GM18498 (cell line): ENCODE results near the gene RNF11.

Experiments used
- ATAC-seq: cut with Tn5 transposase; IDR thresholded peaks from one replicate; pipeline ENCODE4 v1.9.1; 2021; ENCODE audit warnings: mild to moderate bottlenecking, moderate library complexity; ENCODE audit not compliant: unreplicated experiment

The RNF11 gene

GRCh38 chr1:51294566-51295184, 58.6 kb downstream of the RNF11 start:
- ATAC-seq: no peak

DNA sequence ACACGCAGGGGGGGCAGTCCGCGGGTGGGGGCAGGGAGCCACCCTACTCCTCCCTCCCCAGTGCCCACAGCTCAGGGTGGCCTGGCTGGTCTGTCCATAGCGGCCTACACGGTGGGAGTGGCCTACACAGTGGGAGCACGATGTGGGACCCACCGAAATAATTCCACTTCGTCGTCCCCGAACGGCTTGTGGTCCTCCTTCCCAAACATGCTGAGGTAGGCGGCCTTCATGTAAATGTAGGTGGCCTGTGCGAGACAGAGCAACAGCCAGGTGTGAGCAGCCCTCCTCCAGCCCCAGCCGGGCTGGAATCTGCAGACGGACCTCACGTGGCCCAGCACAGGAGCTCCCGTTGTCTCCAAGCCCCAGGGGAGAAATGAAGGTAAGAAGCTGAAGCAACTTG, 59.9 kb downstream of the RNF11 start:
- ATAC-seq: no peak

DNA sequence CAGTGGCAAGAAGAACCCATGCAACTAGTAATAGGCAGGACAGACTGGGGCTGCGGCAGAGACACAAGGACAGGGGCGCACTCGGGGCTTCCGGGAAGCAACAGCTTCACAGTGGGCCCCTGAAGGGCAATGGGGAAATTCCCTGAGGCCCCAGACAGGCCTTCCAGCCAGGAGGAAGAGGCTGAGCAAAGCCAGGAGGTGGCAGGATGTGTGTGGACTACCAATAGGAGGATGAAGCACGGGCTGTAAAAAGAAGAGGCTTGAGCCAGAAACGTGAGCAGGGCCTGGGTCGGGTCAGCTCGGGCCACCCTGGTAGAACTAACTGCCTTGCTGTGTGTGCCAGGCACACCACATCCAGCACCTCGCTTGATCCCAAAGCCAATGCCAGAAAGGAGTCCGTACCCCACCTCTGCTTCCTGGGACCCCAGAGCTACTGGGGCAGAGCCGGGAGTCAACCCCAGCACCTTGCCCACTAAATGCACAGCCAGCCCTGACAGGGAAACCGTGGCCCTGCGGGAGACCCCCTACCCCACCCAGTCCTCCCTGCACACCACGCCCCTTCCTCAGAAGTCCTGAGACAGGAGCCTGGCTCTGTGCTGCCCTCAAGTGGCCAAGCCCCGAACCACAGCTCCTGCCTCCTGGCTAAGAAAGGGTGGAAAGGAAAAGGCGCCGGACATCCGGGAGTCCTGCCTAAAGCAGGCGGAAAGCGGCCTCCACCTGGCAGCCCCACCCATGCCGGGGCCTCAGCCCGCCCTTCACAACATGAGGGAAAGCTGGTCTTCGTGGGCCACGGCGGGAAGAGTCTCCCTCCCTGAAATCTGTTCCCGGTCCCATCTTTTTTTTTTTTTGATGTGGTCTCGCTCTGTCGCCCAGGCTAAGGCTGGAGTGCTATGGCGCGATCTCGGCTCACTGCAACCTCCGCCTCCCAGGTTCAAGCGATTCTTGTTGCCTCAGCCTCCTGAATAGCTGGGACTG, 60.6 kb downstream of the RNF11 start:
- ATAC-seq: peak; percentile 58

- no peak for ATAC-seq
These were observed 61.6 kb downstream of the RNF11 start for GRCh38 chr1:51297401-51298321.

DNA sequence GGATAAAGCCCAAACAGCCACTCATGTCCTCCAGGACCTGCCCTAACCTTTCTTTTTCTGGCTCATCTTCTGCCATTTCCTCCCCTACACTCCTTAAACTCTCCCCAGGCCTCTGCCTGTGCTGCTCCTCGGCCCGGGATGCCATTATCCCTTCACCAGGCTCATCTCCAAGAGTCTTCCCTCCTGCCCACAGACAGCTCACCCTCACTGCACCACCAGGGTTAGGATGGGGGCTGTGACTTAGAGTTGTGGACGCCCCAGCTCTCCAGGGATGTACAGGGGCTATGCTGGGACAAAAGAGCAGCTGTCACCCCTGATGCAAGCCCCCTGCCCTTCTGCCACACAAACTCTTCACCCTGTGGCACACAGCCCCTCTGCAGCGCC, 62.2 kb downstream of the RNF11 start:
- no peak for ATAC-seq

DNA sequence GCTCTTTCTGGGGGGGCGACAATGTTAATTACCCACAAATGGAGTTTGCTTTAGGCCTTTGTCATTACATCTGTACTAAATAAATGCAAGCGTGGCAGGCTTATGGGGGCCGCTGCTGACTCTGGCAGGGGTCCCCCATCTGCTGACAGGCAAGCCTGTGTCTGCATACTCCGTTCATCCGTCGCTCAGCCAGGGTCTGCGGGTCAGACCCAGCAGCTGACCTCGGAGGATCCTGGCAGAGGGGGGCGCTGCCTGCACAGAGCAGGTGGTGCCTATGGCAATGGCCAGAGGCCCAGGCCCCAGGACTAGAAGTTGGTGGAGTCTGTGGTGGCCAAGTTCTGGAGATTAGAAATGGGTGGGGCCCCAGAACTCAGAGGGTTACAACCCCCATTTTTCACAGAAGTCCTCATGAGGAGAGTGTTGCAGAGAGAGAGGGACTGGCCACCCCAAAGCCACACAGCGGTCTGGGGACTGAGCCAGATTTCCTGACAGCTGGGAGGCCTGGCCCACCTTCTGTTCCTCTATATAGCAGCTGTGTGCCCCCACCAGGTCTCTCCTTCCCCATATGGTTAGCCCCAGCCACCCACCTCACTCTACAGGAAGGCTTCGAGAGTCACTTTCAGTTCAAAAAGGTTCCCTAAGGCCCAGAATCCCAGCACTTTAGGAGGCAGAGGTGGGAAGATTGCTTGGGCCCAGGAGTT, 63.3 kb downstream of the RNF11 start:
- ATAC-seq: no peak

DNA sequence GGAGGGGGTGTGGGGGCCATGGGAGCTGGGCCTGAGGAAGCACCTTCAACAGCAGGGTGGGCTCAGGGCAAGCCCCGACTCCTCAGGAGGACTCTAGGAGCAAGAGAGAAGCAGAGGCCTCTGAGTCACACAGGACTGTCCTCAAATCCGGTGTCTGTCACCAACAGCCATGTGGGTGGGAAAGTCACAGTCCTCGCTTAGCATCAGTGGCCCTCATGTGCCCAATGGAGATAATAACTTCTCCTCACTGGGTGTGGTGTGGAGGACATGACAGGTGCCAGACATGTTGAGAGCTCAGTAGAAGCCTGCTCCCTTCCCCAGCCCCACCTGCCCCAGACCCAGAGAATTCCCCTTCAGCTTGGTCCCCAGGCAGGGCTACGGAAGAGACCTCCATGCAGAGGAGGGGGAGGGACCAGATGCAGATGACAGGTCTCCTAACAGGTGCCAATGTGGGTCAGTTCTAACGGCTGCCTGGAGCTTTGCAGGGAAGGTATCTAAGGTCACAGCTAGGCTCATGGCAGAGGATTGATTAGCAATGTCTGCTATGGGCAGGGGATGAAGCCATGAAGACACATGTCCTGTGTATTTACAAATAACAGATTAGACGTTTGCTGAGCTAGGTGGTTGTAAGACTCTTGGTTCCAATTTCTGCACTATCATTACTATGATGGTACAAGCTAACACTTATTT, 64.1 kb downstream of the RNF11 start:
- no peak for ATAC-seq

- ATAC-seq: peak; percentile 47
These were observed 65.2 kb downstream of the RNF11 start for GRCh38 chr1:51301152-51301843.

DNA sequence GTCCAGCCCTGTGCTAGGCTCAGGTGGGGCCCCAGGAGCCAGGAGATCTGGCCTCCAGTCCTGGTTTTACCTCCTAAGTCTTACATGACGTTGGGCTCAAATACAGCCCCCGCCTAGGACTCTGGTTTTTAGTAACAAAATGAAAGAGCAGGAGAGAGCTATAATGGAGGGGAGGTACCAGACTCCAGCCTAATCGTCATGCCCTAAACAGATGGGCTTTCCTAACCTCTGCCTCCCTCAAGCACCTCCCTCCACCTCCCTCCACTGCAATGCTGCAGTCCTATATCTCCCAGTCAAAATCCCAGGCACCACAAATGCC, 65.7 kb downstream of the RNF11 start:
- no peak for ATAC-seq

DNA sequence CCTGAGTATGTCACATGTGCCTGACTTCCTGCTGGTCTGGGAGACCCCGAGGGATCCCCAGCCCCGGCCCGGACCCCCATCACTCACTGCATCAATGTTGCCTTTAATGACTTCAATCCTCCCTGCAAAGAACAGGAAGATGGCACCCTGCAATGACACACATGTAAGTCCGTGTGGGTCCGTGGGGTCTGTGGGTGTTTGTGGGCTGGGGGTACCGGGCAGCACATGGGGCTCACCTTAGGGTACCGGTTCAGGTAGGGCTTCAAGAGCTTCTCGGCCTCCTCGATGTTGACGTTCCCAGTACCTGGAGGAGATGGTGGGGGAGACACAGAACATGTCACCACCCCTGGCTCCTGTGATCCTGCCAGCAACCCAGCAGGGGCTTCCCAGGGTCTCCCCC, 66.2 kb downstream of the RNF11 start:
- no peak for ATAC-seq

- ATAC-seq: no peak
These were observed 66.7 kb downstream of the RNF11 start for GRCh38 chr1:51302746-51303145.

DNA sequence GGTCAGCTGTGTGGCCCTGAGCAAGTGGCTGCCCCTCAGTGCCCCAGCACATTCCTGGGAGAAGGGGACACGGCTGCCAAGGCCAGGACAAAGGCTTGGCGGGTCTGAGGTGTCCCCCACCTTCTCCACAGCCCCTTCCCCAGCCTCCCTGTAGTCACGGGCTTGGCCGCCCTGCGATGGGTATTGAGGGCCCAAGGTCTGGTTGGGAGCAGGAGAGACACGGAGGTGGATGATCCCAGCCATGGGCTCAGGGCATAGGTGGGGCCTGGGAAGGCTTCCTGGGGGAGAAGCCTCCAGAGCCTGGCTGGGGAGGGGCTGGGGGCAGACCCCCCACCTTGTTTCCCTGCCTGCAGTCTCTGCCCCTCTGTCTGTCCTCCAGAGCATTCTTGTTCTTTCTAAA, 67.2 kb downstream of the RNF11 start:
- ATAC-seq: no peak

- ATAC-seq: no peak
These were observed 67.7 kb downstream of the RNF11 start for GRCh38 chr1:51303751-51304251.

- no peak for ATAC-seq
These were observed 68.3 kb downstream of the RNF11 start for GRCh38 chr1:51304360-51304759.

DNA sequence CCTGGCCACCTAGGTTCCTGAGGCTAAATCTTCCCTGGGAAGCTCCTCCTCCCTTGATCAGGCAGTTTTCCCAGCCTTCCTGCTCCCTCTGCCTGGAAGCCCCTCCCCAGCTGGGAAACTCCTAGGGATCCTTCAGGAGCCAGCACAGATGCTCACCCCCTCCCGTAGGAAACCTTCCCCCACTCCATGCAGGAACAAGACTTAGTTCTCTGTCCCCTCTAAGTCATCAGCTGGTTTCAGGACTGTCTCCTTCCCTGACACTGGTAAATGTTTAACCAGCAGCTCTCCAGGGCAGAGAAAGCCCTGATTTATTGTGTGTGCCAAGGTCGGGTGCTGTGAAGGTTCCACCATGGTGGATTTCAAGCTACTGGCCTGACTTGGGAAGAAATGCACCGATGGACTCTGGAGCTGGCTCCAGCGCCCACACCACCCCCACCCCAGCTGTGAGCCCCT, 69.3 kb downstream of the RNF11 start:
- ATAC-seq: no peak

- no peak for ATAC-seq
These were observed 70.9 kb downstream of the RNF11 start for GRCh38 chr1:51306950-51307349.

DNA sequence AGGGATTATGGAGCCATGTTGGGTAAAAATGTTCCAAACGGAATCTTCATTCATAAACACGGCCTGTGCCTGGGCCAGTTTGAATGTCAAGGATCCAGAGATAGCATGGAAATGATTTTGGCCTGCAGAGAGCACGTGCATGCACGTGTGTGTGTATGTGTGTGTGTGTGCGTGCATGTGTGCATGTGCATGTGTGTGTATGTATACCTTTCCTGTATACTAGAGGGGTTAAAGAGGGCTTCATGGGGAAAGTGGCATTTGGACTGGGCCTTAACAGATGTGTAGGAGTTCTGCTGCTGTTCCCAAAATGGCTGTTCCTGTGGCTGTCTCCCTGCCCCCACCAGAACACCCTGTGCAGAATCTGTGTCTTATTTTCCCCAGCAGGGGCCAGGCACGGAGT, 72.6 kb downstream of the RNF11 start:
- ATAC-seq: no peak

GRCh38 chr1:51309291-51309690, 73.2 kb downstream of the RNF11 start:
- ATAC-seq: no peak

DNA sequence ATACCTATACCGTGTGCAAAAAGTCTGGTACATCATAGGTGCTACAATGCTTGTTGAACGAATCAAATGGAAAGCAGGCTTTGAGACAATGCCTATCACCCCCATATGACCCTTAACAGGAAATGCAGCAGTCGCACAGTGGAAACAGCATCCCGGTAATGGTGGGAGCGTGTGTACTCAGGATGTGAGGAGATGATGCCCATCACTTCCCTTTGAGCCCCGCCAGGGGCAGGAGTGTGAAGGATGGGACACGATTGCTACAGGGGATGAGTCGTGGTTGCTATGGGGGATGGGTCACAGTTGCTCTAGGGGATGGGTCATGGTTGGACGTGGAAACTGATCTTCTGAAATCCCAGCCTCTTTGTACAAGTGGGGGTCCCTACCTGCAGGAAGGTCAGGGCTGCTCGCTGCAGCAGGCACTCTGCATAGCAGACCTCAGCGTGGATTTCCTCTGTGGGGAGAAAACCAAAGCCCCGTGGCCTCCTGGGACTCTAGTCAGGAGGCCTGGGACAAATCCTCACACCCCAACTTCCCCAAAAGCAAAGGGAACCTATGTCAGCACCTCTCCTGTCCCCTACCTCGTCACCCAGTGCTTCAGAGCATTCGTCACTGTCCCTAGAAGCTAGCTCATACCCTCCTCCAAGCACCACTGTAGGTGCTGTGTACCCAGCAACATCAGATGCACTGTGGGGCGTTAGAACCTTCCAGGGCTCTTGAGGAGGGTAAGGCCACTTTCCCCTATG, 75.0 kb downstream of the RNF11 start:
- no peak for ATAC-seq
